Endothelial cell of umbilical vein (primary cell): ENCODE data around the gene RNASEH2C. TPM values are rescaled to one million over a fixed set of nuclear protein-coding genes. Genes with fewer than 3 reads are reported as not detected.

Experiments used
- BruUV-seq: library from RNA; stranded (reverse); fragments of 400-500 nt; replicated peaks from 2 replicates; lab custom pipeline; 2021; lab: Mats Ljungman, UMichigan
- CTCF ChIA-PET: fragments of 300-600, 350-600 bp; sonication (Branson Sonifier 250); formaldehyde crosslinking; loops from one replicate; lab custom pipeline; 2021; ENCODE audit warnings: antibody characterized with exemption, inconsistent platforms; lab: Charles Lee
- POLR2A ChIA-PET: fragments of 300-600, 350-600 bp; sonication (Branson Sonifier 250); formaldehyde crosslinking; loops from one replicate; lab custom pipeline; 2021; ENCODE audit warnings: antibody characterized with exemption, inconsistent platforms; lab: Charles Lee
- DNase-seq: peaks from one replicate; pipeline ENCODE4 v3.0.0-alpha.2; 2011; ENCODE audit warnings: low read depth, low spot score
- FAIRE-seq: peaks from 2 replicates; lab custom pipeline; 2011; peaks lifted over from hg19 to GRCh38; lab: Jason Lieb, UNC
- H2AFZ ChIP-seq: 2 replicates; pipeline ENCODE4 v1.6.0; 2012; ENCODE audit warnings: low read depth, low read length, control low read depth, inconsistent platforms
- H3K27ac ChIP-seq: 2 replicates; pipeline ENCODE4 v1.5.1; 2011; ENCODE audit warnings: low read depth, mild to moderate bottlenecking, control low read depth, low read length, moderate library complexity; ENCODE audit not compliant: insufficient read depth
- H3K27me3 ChIP-seq, 2 experiments: 2 replicates each; pipeline versions ENCODE4 v1.6.0 to v1.6.1; 2011; ENCODE audit warnings: low read length in 2 of 2, mixed read lengths in 1 of 2; ENCODE audit not compliant: control insufficient read depth in 2 of 2, insufficient read depth in 2 of 2
- H3K36me3 ChIP-seq, 2 experiments: 2 replicates in 1 of 2; 3 replicates in 1 of 2; pipeline ENCODE4 v1.5.1; 2011; ENCODE audit warnings: low read length in 2 of 2, mild to moderate bottlenecking in 1 of 2, moderate library complexity in 1 of 2; ENCODE audit not compliant: control insufficient read depth in 2 of 2, insufficient read depth in 2 of 2; ENCODE audit errors: extremely low read depth in 1 of 2
- H3K4me1 ChIP-seq: 3 replicates; pipeline ENCODE4 v1.5.1; 2011; ENCODE audit warnings: mild to moderate bottlenecking, low read length; ENCODE audit not compliant: control insufficient read depth, insufficient read depth; ENCODE audit errors: extremely low read depth
- H3K4me2 ChIP-seq: 2 replicates; pipeline ENCODE4 v1.6.1; 2011; ENCODE audit warnings: low read length, control low read depth, mixed read lengths; ENCODE audit not compliant: insufficient read depth
- H3K4me3 ChIP-seq, 3 experiments: fragments of 200-600 bp in 1 of 3; sonication (generic), shearing (Covaris generic) in 1 of 3; replicated peaks in 1 of 3; 2 replicates each; pipeline ENCODE4 v1.5.1; 2011 to 2016; ENCODE audit warnings: control low read depth in 3 of 3, low read length in 3 of 3, mild to moderate bottlenecking in 2 of 3, inconsistent platforms in 1 of 3, low read depth in 1 of 3, moderate library complexity in 1 of 3; ENCODE audit not compliant: insufficient read depth in 1 of 3
- H3K79me2 ChIP-seq: 2 replicates; pipeline ENCODE4 v1.6.0; 2012; ENCODE audit warnings: low read length, inconsistent platforms; ENCODE audit not compliant: control insufficient read depth, insufficient read depth
- H3K9ac ChIP-seq: replicated peaks from 2 replicates; pipeline ENCODE3; 2011; ENCODE audit warnings: low read length, control low read depth; ENCODE audit not compliant: insufficient read depth; ENCODE audit errors: extremely low read depth
- H3K9me1 ChIP-seq: replicated peaks from 3 replicates; pipeline ENCODE4 v1.6.0; 2011; ENCODE audit warnings: mild to moderate bottlenecking, low read length; ENCODE audit not compliant: control insufficient read depth, insufficient read depth; ENCODE audit errors: extremely low read depth
- H3K9me3 ChIP-seq: replicated peaks from 2 replicates; pipeline ENCODE4 v1.5.1; 2012; ENCODE audit warnings: low read length, inconsistent platforms; ENCODE audit not compliant: control insufficient read depth, insufficient read depth
- H4K20me1 ChIP-seq: replicated peaks from 2 replicates; pipeline ENCODE3; 2011; ENCODE audit warnings: mild to moderate bottlenecking, low read length; ENCODE audit not compliant: control insufficient read depth, insufficient read depth; ENCODE audit errors: extremely low read depth
- EZH2 ChIP-seq: IDR thresholded peaks from 2 replicates; pipeline ENCODE4 v1.6.1; 2012; ENCODE audit warnings: borderline replicate concordance, low read depth, mild to moderate bottlenecking, moderate library complexity, low read length, inconsistent platforms; ENCODE audit not compliant: severe bottlenecking
- GATA2 ChIP-seq: IDR thresholded peaks from 2 replicates; pipeline ENCODE4 v1.7.0; 2011; ENCODE audit warnings: low read depth, mild to moderate bottlenecking, moderate library complexity, mixed read lengths, low read length; ENCODE audit not compliant: insufficient read length, insufficient read depth
- JUN ChIP-seq: IDR thresholded peaks from 2 replicates; pipeline ENCODE4 v1.6.1; 2011; ENCODE audit warnings: borderline replicate concordance, low read depth; ENCODE audit not compliant: insufficient read length, insufficient read depth
- POLR2A ChIP-seq: IDR thresholded peaks from 2 replicates; pipeline ENCODE4 v1.6.1; 2012; ENCODE audit warnings: low read depth, mild to moderate bottlenecking, control low read depth, low read length
- POLR2AphosphoS5 ChIP-seq: IDR thresholded peaks from 2 replicates; pipeline ENCODE4 v1.6.1; 2012; ENCODE audit warnings: low read depth, mild to moderate bottlenecking, control low read depth, low read length, moderate library complexity; ENCODE audit not compliant: insufficient read depth
- dilution Hi-C: fragments of 300-500 bp; cut with MboI; formaldehyde crosslinking; loops from one replicate; pipeline ENCODE4 v1.15.0; 2019; ENCODE audit warnings: low sequenced_read_pairs; ENCODE audit not compliant: extremely low pct_ligation_motif_present
- intact Hi-C: fragments of 100-400 bp; cut with micrococcal nuclease; formaldehyde crosslinking; loops from one replicate; pipeline ENCODE4 v1.10.0; 2022
- polyA plus RNA-seq, 4 experiments: library from polyadenylated mRNA; depleted of rRNA in 3 of 4; stranded (reverse) in 3 of 4; unstranded in 1 of 4; fragments of >200 nt; gene quantifications; 2 replicates each; pipeline versions ENCODE4 v1.2.1 to v1.2.3, GENCODE V29; 2011 to 2012; ENCODE audit warnings: missing spikeins in 1 of 4
- total RNA-seq: library from RNA; stranded (reverse); gene quantifications from 2 replicates; pipeline ENCODE4 v1.2.3, GENCODE V29; 2021
- TF ChIP-seq, protein P1 (sequence below), 2 donors: IDR thresholded peaks; 1 replicate in 1 of 2; 2 replicates in 1 of 2; pipeline ENCODE4 v1.5.1; 2011; ENCODE audit warnings: low read length in 2 of 2, mild to moderate bottlenecking in 2 of 2, moderate library complexity in 2 of 2, control low read depth in 1 of 2, inconsistent platforms in 1 of 2, low read depth in 1 of 2; ENCODE audit not compliant: insufficient read depth in 1 of 2; ENCODE audit errors: extremely low read depth in 1 of 2
- TF ChIP-seq, protein P2 (sequence below): IDR thresholded peaks from 2 replicates; pipeline ENCODE4 v1.6.1; 2011; ENCODE audit not compliant: insufficient read depth, insufficient read length

Gene RNASEH2C
- total and polyA plus RNA-seq, 2 donors (not counting 3 experiments of a cell fraction or from before 2014, with no cell fraction given), result 62.0 to 110 TPM

DNA sequence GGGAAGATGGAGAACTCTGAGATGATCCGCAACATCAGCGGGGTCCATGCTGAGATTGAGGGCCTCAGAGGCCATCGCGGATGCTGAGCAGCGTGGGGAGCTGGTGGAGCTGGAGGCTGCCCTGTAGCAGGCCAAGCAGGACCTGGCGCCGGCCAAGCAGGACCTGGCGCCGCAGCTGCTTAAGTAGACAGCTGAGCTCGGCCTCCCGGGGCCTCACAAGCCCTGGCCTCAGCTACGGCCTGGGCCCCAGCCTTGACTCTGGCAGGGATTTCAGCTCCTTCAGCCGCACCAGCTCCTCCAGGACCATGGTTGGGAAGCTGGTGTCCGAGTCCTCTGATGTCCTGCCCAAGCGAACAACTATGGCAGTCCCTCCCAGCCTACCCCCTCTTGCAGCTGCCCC lies 7.3 kb upstream of the RNASEH2C start:
- no peak overlapping the region for H3K4me3 ChIP-seq
- no peak overlapping the region for H3K27ac ChIP-seq
- H3K4me1 ChIP-seq, result no peaks in the 10 kb centered on the region
- H3K79me2 ChIP-seq, result no peaks in the 10 kb centered on the region
- H2AFZ ChIP-seq, result no peak overlapping the region
- H3K9me3 ChIP-seq, result no peaks in the 10 kb centered on the region
- DNase-seq, result no peak
- dilution Hi-C loops (no loop called here), intact Hi-C loops (no loop called here)
- no peak overlapping the region for H3K4me2 ChIP-seq
- no peak for FAIRE-seq
- peaks cover 2 to 9% of the 10 kb centered on the region in 2 experiments for H3K27me3 ChIP-seq
- no peaks in the 10 kb centered on the region for H4K20me1 ChIP-seq
- BruUV-seq, result no TSS peak
- CTCF ChIA-PET, result interaction anchor here (1.1 to 2.4 kb wide), 7 partner anchors 16 to 102 kb away, joined by 3 to 12 read pairs (median 3); partner anchors contain the start of gene KAT5
- TF ChIP-seq GATA2 (no peak), JUN (no peak), POLR2AphosphoS5 (no peak), EZH2 (no peak), POLR2A (no peak)
- TF ChIP-seq, protein P1, sequence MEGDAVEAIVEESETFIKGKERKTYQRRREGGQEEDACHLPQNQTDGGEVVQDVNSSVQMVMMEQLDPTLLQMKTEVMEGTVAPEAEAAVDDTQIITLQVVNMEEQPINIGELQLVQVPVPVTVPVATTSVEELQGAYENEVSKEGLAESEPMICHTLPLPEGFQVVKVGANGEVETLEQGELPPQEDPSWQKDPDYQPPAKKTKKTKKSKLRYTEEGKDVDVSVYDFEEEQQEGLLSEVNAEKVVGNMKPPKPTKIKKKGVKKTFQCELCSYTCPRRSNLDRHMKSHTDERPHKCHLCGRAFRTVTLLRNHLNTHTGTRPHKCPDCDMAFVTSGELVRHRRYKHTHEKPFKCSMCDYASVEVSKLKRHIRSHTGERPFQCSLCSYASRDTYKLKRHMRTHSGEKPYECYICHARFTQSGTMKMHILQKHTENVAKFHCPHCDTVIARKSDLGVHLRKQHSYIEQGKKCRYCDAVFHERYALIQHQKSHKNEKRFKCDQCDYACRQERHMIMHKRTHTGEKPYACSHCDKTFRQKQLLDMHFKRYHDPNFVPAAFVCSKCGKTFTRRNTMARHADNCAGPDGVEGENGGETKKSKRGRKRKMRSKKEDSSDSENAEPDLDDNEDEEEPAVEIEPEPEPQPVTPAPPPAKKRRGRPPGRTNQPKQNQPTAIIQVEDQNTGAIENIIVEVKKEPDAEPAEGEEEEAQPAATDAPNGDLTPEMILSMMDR (IDR thresholded peaks at IDR 0.05; ENCODE audit: extremely low read depth in 1 of 2, insufficient read depth in 1 of 2, low read depth in 1 of 2, low read length in 2 of 2), result no peak
- TF ChIP-seq, protein P2, sequence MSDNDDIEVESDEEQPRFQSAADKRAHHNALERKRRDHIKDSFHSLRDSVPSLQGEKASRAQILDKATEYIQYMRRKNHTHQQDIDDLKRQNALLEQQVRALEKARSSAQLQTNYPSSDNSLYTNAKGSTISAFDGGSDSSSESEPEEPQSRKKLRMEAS, result no peak
- H3K9me1 ChIP-seq, result no peaks in the 10 kb centered on the region
- no peaks in the 10 kb centered on the region for H3K36me3 ChIP-seq
- POLR2A ChIA-PET, result no interaction called here
- H3K9ac ChIP-seq, result no peak overlapping the region
